Raji (cell line): ENCODE results near the gene TRIM65.

Source experiments
- POLR2A ChIP-seq: IDR thresholded peaks from 2 replicates; pipeline ENCODE4 v1.6.1; 2011; ENCODE audit warnings: low read depth, low read length, control low read depth; ENCODE audit not compliant: insufficient read depth

The TRIM65 gene

DNA sequence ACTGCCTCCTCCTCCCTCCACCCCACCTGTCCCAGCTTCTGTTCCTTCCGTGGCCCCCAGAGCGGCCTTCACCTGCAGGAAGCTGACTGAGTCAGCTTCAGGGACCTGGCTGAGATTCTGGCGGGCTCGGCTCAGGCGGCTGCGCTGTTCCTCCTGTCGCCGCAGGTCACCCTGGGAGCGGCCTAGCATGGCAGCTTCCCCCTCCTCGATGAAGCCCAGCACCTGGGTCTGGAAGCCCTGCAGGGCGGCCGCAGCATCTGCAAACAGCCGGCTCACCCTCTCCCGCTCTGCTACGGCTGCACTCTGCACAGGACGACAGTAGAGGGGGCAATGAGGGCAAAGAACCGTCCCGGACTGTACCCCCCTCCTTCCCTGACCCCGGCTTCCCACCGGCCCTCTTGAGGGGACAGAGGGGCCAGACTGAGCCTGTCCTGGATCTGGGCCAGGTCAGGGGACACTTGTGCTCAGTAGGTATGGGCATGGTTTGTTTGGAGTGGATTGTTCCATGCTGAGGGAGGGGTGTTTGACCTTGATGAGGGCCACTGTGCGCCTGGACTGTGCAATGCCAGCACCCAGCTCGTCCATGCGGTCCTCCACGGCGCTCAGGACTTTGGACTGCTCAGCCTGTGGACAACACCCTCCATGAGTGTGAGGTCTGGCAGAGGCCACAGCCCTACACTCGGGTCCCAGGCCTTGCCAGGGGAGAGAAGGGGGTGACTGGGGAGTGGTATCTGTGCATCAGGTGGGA lies 20.4 kb downstream of the TRIM65 start:
- TF ChIP-seq POLR2A, result no peak

DNA sequence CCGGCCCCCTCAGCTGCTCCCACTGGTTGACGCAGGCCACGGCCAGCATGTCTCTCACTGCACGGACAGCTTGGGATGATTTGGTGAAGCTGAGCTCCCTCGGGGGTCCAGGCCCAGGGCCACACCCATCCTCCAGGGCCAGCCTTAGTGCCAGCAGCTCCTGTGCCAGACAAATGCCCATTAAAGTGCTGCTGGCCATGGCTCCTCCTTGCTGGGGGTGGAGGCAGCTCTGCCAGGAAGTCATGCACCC lies 20.9 kb downstream of the TRIM65 start:
- no peak for TF ChIP-seq POLR2A

DNA sequence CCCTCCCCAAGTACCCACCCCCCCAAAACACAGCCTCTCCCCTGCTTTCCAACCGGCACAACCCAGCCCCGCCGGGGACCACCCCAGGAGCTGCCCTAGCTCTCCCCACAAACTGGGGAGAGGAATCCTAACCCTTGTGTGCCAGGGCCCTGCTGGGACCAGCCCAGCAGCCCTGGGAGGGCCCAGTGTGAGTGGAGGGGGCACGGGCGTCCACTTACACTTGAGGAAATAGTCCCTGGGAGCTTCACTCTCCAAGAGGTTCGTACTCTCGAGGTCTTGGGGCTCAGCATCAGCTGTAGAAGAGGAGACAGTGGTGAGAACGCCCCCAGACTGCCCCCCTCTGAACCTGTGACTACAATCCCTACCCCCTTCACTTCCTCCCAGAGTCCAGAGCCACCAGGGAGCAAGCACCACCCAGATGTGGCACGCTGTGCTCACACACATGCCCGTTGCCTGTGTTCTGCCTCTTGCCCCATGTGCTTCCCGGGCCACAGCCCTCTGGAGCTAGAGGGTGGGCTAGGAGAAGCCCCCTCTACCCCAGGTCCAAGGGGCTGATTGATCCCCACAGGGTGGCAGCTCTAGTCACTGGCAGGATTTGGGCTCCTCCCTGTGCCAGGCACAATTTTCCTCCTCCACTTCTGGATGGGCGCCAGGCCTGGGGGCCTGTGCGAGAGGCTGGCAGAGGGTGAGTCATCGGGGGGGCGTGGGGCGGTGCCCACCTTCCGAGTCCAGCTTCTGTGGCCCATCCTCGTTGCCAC lies 21.4 kb downstream of the TRIM65 start:
- TF ChIP-seq POLR2A, result no peak

DNA sequence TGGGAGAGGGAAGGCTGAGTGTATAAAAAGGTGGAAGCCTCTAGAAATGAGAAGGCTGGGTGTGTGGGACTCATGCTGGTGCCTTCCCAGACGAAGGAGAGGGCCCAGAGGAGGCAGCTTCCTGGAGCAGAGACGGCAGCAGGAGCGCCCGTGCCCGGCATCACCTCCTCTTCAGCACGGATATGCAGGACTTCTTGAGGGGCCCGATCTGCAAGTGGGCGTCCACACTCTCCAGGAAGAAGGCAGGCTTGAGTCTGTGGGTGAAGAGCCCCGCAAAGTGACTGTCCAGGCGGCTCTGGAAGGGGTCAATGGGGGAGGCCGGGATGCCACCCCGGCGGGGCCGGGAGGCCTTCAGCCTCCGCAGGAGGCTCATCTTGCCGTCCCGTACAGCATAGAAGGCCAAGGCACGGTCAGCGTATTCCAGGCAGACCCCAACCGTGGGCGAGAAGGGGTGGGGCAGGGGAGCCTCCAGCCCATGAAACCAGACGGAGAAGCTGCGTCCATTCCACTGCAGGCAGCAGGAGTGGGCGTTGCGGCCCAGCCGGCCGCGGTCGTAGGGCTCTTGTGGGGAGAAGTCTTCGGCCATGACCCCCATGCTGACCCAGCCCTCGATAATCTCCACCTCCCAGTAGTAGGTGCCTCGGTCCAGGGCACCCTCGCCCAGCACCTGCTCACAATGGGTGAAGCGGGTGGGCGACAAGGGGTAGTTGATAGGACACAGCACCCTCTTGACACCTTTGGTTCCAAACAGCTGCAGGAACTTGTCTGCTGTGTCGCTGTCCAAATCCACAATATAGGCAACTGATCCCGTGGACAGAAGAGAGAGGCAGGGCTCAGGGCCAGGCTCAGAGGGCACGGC lies 22.2 kb downstream of the TRIM65 start:
- TF ChIP-seq POLR2A, result no peak

DNA sequence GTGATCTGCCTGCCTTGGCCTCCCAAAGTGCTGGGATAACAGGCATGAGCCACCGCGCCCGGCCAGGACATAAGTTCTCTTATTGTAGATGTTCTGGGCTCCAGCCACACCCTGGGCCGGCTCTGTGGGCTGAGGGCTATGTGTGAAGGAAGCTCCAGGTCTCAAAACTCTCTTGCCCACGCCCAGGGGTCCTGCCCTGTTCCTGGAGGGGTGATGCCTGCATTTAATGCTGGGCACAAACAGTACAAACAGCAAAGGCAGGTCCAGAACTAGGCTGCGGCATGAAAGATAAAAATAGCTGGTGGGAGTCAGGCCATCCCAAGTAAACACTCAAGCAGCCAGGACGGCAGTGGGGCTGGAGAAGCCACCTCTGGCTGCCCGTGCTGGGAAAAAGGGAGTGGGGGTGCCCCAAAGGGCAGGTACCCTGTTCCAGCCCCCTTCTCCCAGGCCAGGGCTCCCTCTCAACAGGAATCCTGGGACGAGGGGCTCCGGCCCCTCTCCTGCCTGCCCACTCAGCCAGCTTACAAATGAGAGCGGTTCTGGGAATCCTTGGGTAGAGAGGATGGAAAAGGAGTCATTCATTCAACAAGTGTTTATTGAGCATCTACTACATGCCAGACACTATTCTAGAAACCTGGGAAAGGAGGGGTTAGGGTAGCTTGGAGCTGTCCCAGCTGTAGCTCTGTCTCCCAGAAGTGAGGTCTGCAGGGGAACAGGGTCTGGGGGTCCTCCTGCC lies 23.0 kb downstream of the TRIM65 start:
- TF ChIP-seq POLR2A, result no peak

DNA sequence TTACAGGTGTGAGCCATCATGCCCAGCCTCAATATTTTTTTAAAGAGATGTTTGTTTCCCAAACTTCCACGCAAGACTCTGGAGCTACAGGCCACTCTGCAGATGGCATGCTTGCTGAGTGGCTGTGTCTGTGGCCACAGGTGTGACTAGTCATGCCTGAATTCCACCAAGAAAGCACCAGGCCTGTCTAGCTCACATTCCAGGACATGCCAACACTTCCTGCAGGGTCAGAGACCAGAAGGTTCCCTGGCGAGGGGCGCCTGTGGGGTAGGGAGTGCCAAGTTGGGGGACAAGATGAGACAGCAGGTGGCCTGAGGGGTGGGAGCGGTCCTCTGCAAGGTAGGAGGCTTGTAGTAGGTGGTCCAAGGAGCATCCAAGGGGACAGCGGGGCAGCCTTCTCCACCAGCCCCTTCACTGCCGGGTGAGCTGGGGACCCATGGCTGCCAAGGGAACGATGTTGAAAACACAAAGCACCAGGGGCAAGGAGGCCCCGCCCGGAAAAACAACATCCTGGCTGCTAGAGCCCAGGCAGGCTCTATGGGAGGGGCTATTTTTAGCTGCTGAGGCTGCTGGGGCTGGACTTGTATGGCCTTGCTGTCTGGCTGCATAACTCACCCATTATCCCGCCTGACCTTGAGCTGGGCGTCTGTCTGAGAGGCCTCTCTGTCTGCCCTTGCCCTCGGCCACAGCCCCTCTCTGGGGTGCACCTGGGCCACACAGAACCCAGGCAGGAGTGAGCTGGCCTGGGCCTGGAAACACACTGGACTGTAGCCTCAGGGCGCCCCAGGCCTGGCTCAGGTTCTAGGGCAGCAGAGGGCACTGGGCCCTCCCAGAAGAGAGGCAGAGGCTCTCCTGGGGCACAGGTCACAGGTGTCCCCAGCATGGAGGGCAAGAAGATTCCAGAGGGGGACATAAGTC lies 24.1 kb downstream of the TRIM65 start:
- TF ChIP-seq POLR2A, result no peak

DNA sequence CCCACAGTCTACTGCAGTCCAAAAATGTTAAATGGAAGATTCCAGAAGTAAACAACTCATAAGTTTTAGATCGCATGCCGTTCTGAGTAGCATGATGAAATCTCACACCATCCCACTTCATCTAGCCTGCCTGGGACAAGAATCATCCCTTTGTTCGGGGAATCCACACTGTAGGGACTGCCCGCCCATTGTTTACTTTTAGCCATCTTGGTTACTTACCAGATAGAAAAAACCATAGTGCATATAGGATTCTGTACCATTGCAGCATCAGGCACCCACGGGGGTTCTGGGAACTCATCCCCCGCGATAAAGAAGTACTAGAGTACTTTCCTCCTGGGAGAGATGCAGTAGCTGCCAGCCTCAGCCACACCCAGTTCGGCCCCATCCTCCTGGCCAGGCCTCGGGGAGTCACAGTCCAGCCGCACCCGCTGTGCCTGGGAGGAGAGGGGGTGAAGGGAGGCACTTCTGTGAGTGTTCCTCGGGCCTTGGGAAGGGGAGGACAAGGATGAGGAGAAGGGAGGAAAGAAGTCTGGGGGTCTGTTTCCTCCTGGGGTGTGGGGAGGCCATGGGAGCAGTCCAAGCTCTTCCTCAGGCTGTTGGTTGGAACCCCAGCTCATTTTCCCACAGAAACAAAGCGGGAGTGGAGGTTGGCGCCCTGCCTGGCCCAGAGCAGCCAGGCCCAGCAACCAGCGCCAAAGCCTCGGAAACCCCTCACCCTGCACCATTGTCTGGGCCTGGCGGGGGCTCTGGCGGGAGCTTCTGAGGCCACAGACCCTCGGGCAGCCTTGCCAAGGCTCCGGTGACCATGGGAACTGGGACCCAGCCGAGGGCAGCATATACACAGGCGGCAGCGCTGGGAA lies 27.2 kb downstream of the TRIM65 start:
- no peak for TF ChIP-seq POLR2A

DNA sequence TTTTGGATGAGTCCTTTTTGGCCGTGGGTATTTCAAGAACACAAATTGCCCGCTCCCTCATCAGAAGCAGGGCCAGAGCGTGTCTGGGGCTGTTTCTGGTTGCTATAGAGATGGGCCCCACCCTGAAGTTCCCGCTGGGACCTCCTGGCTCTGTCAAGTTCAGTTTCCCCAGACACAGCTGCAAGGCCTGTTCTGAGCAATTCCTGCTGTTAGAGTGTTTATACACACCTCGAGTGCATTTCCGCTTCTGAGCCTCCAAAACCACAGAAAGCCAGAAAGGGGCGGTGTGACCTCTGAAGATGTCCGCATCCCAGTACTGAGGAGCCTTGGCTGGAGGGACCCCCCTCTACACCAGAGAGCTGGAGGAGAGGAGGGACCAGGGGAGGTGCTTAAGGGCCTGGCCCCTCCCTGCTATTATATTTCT lies 32.3 kb downstream of the TRIM65 start:
- TF ChIP-seq POLR2A, result no peak

DNA sequence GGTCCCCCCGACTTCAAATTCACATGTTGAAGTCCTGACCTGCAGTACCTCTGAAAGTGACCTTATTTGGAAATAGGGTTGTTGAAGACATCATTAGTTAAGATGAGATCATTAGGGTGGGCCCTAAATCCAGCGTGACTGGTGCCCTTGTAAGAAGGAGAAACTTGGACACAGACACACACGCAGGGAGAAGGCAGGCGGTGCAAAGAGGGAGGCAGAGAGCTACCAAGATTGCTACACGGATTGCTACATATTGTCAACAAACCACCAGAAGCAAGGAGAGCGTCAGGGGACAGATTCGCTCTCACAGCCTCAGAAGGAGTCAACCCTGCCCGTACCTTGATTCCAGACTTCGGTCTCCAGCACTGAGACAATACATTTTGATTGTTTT lies 34.8 kb downstream of the TRIM65 start:
- TF ChIP-seq POLR2A, result no peak

DNA sequence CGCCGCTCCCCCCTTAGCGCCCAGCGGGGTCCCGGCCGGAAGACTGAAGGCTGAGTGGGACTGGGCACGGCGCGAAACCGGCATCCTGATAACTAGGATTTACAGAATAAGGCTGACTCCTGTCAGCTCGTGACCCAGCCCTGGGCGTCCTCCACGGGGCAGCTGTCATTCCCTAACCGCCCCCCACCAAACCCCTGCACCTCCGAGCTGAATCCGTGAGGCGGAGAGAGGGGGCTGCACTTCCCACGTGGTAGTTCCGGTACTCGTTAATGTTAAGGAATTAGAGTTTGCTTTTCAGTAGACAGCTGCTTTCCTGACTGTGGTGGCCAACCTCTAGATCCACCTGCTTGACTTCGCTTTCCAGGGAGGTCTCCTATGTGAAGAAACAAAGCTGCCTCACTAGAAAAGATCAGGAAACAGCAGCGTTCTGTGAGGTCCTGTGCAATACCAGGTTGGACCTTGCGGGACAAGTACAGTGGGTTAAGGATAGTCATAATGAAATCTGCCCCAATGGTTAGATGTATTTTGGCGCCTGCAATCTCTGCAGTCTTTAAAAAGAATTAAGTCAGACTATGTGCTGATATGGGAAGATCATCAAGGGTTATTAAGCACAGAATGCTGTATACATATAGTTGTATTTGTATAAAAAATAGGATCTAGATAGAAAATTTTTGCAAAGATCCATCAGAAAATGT lies 40.5 kb downstream of the TRIM65 start:
- no peak for TF ChIP-seq POLR2A

DNA sequence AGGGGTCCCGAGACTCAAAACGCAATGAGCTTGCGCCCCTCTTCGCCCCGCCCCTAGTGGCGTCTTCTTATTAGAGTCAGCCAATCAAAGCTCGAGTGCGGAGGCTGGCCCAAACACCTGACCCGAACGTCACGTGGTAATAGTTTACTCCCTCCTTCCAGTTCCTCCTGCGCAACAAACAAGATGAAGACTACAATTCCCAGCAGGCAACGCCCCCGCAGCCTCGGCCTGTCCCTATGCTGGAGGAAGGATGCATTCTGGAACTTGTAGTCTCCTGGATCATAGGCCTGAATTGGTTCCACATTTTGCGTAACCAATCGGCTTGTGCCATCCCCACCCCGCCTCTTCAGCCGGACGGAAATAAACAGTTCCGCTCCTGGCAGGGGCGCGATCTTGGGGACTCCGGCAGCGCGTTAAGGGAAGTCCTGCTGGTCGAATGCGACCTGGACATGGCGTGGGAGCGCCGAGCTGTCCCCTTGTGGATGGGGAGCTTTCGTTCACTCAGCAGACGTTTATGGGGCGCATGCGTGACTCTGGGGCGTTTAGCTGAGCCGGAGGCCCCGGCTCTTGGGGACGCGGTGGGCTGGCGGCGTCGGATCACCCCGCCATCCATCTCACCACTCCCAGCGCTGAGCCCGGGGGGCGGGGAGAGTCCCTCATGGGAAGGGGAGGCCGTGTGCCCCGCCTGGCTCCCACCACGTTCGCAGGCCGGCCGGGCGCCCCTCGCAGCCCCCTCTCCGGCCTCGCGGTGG lies 41.3 kb downstream of the TRIM65 start, which contains the start of gene WBP2:
TSS of gene WBP2 (minus strand) at position 26 of the 752 bp plus-strand sequence. CDS start 38 bp downstream, outside the sequence.
- TF ChIP-seq POLR2A, result peak; percentile 98

DNA sequence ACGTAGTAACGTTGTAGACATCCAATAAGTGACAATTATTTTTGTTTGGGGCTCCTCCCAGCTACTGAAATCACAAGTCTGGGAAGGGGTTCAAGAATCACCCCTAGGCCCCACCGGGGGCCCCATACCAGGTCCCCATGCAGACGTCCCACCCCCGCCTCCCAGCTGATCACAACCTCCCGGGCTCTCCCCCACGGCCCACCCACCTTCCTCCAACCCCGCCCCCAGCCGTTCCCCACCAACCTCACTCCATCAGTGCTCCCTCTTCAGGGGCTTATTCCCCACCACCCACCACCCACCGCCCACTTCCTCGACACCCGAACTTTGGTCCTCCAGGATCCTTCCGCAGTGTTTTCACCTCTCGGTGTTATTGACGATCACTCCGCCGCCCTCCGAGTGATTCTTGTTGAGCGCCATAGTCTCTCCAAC lies 41.9 kb downstream of the TRIM65 start:
- no peak for TF ChIP-seq POLR2A
